Kidney tubule cell (primary cell): ENCODE data around the gene SYNJ2BP.

Experiments used
- DNase-seq: peaks from one replicate; pipeline ENCODE4 v3.0.0-alpha.2; 2018; ENCODE audit warnings: low spot score

SYNJ2BP gene

DNA sequence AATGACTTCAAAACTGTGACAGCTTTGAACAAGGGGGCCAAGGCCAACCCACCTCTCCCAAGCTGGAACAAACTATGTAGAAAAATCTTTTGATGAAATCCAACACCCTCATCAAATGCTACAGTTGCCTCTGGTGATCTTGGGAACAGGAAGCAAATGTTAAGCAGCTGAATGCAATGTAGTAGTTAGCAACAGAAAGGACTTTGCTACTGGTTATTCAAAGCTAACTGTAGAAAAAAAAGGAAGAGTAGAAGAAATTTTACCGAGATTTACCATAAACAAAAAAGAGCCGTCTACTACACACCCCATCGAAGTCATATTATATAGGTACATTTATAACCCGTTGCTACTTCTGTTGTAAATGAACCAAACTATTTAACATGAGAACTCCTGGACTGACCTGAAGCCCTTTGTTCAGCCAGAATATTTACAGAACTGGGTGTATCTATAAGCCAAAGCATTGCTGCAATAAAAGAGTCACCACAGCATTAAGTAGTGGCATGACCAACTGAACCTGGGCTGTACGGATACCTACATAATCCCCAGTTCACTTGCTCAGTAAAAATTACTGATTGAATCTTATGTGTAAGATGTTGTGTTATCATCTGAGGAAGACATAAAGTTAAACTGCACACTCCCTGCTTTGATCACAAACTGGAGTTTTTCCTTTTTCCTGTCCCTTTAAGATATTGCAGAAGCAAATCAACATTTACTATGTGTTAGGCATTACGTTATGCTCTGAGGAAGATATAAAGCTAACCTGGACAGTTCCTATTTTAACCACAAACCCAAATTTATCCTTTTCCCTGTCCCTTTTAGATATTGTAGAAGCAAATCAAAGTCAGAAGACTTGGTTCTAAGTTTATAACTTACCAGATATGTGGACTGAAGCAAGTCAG is 25.1 kb downstream of the SYNJ2BP start:
- no peak for DNase-seq

DNA sequence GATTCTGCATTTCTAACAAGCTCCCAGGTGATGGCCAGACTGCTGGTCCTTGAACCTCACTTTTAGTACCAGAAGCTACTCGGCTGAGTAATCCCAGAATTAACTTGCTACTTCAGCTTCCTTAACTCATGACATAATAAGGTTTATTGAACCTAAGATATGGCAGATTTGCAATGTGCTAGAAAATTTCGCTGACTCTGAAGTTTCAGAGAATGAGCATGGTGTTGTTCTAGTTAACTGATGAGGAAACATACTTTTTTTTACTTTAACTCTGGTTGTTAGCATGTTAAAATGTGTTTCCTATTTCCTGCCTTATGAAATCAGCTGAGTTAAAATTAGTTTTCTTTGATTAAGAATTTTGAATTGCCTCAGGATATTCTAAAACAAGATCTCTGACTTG is 34.4 kb downstream of the SYNJ2BP start:
- DNase-seq, result no peak

GRCh38 chr14:70380824-70381223 is 36.1 kb downstream of the SYNJ2BP start:
- DNase-seq, result no peak

- no peak for DNase-seq
Observed at GRCh38 chr14:70378696-70379095, 38.2 kb downstream of the SYNJ2BP start.
